Tibial artery (tissue), 4 donors: ENCODE data around the gene RAD51B.
"Not testable (repeated sequence)": the region's sequence is repeated elsewhere in the genome, so short reads cannot be mapped to it uniquely, and the experiment has no call there.

Experiments
- DNase-seq, 2 donors: peaks; one replicate each; pipeline ENCODE4 v3.0.0-alpha.2; 2019
- H3K27ac ChIP-seq, 2 donors: fragments of 200-600 bp; sonication (generic) in 1 of 2; 1 replicate in 1 of 2; 2 replicates in 1 of 2; pipeline ENCODE4 v1.5.1; 2018 to 2019; ENCODE audit warnings: mild to moderate bottlenecking in 1 of 2
- H3K27me3 ChIP-seq, 2 donors: fragments of 200-600 bp; sonication (generic) in 1 of 2; one replicate each; pipeline versions ENCODE4 v1.5.1 to v1.6.0; 2016 to 2019
- H3K36me3 ChIP-seq, 3 donors: fragments of 200-600 bp; sonication (generic) in 2 of 3; one replicate each; pipeline ENCODE4 v1.5.1; 2016 to 2019; ENCODE audit warnings: mild to moderate bottlenecking in 2 of 3
- H3K4me1 ChIP-seq, 4 donors: fragments of 200-600 bp; sonication (generic) in 2 of 4; 1 replicate in 3 of 4; 2 replicates in 1 of 4; pipeline ENCODE4 v1.5.1; 2016 to 2019
- H3K4me3 ChIP-seq, 2 donors: fragments of 200-600 bp; sonication (generic) in 1 of 2; 1 replicate in 1 of 2; 2 replicates in 1 of 2; pipeline ENCODE4 v1.5.1; 2018 to 2019; ENCODE audit warnings: mild to moderate bottlenecking in 2 of 2
- H3K9me3 ChIP-seq, 3 donors: fragments of 200-600 bp; sonication (generic) in 1 of 3; one replicate each; pipeline ENCODE4 v1.5.1; 2016 to 2019
- intact Hi-C: fragments of 100-400 bp; cut with DNase I; formaldehyde crosslinking; loops from one replicate; pipeline ENCODE4 v1.15.0; 2023; ENCODE audit warnings: low total_unique reads
- TF ChIP-seq, protein P1 (sequence below), 2 experiments: fragments of 200-600 bp in 1 of 2; fragments of 450-650 bp in 1 of 2; IDR thresholded peaks; one replicate each; pipeline ENCODE4 v1.5.1; 2017 to 2019; ENCODE audit warnings: antibody characterized with exemption in 2 of 2, mild to moderate bottlenecking in 1 of 2, moderate library complexity in 1 of 2

The RAD51B gene

DNA sequence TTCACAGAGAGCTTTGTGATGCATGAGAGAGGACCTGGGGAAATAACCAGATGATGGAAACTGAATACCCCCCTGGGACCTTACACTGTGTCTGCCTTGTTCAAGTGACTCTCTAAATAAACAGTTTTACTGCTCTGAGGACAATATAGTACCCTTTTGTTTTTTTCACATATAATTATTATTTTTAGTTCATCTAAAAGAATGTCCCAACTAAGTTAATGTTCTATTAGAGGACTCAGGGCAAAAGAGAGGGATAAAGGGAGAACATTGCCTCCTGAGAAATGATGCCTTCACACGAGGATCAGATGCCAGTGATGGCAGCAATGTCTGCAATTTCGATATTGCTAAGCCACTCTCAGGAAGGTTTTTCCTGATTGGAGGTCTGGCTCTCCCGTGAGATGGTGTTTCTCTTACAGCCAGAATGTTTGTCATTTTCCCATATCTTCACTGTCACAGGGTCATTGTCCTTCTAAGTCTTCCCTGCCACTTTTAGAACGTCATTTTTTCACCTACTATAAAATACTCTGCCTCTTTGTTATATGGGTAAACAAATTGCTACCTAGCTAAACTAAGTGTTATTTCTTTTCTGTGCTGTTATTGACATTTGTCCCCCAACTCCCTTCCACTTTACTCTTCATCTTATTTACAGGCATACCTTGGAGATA, 201.6 kb downstream of the RAD51B start:
- peaks cover 0 to 7% (median 0%) of the 10 kb centered on the region in 3 donors for H3K9me3 ChIP-seq

DNA sequence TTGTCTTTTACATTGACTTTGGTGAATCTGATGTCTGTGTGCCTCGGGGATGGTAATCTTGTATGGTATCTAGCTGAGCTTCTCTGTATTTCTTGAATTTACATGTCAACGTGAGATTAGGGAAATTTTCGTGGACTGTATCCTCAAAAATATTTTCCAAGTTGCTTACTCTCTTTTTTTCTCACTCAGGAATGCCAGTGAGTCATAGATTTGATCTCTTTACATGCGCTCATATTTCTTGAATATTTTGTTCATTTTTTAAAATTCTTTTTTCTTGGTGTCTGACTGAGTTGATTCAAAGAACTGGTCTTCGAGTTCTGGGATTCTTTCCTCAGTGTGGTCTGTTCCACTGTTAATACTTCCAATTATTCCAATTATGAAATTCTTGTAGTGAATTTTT, 207.7 kb downstream of the RAD51B start:
- no peak for DNase-seq
- no peaks in the 10 kb centered on the region for H3K36me3 ChIP-seq
- intact Hi-C loops: no loop called here
- H3K9me3 ChIP-seq: peaks cover 0 to 7% (median 0%) of the 10 kb centered on the region in 3 donors
- no peaks in the 10 kb centered on the region for H3K27me3 ChIP-seq
- TF ChIP-seq, protein P1, sequence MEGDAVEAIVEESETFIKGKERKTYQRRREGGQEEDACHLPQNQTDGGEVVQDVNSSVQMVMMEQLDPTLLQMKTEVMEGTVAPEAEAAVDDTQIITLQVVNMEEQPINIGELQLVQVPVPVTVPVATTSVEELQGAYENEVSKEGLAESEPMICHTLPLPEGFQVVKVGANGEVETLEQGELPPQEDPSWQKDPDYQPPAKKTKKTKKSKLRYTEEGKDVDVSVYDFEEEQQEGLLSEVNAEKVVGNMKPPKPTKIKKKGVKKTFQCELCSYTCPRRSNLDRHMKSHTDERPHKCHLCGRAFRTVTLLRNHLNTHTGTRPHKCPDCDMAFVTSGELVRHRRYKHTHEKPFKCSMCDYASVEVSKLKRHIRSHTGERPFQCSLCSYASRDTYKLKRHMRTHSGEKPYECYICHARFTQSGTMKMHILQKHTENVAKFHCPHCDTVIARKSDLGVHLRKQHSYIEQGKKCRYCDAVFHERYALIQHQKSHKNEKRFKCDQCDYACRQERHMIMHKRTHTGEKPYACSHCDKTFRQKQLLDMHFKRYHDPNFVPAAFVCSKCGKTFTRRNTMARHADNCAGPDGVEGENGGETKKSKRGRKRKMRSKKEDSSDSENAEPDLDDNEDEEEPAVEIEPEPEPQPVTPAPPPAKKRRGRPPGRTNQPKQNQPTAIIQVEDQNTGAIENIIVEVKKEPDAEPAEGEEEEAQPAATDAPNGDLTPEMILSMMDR (IDR thresholded peaks at IDR 0.05): no peak
- no peak overlapping the region for H3K4me3 ChIP-seq
- H3K4me1 ChIP-seq: peaks cover 0 to 9% (median 3%) of the 10 kb centered on the region in 4 donors
- H3K27ac ChIP-seq: no peak overlapping the region

More for the DNA sequence above, 201.6 kb downstream of the RAD51B start:
- Histone ChIP-seq H3K4me3 (no peak overlapping the region), H3K27ac (peak overlapping the region; percentile 11 to 31), H3K36me3 (no peaks in the 10 kb centered on the region), H3K27me3 (no peaks in the 10 kb centered on the region), H3K4me1 (peaks cover 0 to 15% (median 4%) of the 10 kb centered on the region in 4 donors)
- no peak for DNase-seq
- TF ChIP-seq, protein P1 (IDR thresholded peaks at IDR 0.05): no peak
- intact Hi-C loops: no loop called here

GRCh38 chr14:68028075-68028474, 208.5 kb downstream of the RAD51B start:
- intact Hi-C loops: no loop called here
- no peak overlapping the region for H3K27ac ChIP-seq
- TF ChIP-seq, protein P1 (IDR thresholded peaks at IDR 0.05): no peak
- no peak overlapping the region for H3K4me3 ChIP-seq
- no peak for DNase-seq
- no peaks in the 10 kb centered on the region for H3K27me3 ChIP-seq
- no peaks in the 10 kb centered on the region for H3K36me3 ChIP-seq
- peaks cover 0 to 7% (median 0%) of the 10 kb centered on the region in 3 donors for H3K9me3 ChIP-seq
- peaks cover 0 to 17% (median 5%) of the 10 kb centered on the region in 4 donors for H3K4me1 ChIP-seq

DNA sequence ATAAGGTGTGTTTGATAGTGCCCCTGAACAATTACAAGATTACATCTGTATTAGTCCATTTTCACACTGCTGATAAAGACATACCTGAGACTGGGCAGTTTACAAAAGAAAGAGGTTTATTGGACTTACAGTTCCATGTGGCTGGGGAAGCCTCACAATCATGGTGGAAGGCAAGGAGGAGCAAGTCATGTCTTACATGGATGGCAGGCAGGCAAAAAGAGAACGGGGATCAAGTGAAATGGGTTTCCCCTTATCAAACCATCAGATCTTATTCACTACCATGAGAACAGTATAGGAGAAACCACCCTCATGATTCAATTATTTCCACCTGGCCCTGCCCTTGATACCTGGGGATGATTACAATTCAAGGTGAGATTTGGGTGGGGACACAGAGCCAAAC, 211.4 kb downstream of the RAD51B start:
- H3K4me3 ChIP-seq, H3K27me3 ChIP-seq, H3K36me3 ChIP-seq, H3K9me3 ChIP-seq, H3K27ac ChIP-seq, intact Hi-C loops, DNase-seq: not testable (repeated sequence)
- H3K4me1 ChIP-seq: peaks cover 0 to 40% (median 13%) of the 10 kb centered on the region in 4 donors

DNA sequence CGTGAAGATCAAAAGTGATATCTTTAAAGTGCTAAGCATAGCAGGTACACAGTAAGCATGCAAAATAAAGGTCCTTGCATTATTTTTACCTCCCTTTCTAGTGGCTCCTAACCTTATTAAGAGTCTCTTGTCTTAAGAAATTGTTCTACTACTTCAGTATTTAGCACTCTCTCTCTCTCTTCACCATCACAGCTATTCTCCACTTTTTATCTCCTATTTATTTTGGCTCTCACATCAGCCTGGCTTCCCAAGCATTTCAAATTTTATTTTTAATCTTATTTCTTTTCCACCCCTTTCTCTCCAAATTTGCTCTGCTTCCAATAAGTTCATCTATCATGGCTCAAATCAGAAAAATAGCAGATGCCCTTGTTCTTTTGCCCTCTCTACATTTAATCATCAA, 212.6 kb downstream of the RAD51B start:
- Histone ChIP-seq H3K9me3 (no peaks in the 10 kb centered on the region), H3K4me1 (peaks cover 0 to 49% (median 13%) of the 10 kb centered on the region in 4 donors), H3K4me3 (no peak overlapping the region), H3K36me3 (no peaks in the 10 kb centered on the region), H3K27me3 (no peaks in the 10 kb centered on the region), H3K27ac (peak overlapping the region; percentile 54 to 83)
- TF ChIP-seq, protein P1 (IDR thresholded peaks at IDR 0.05): no peak
- DNase-seq: no peak
- intact Hi-C loops: no loop called here

- Histone ChIP-seq H3K4me3 (no peak overlapping the region), H3K27me3 (no peaks in the 10 kb centered on the region), H3K27ac (peak overlapping the region; percentile 54 to 83), H3K9me3 (no peaks in the 10 kb centered on the region), H3K36me3 (no peaks in the 10 kb centered on the region), H3K4me1 (peaks cover 0 to 55% (median 13%) of the 10 kb centered on the region in 4 donors)
- intact Hi-C loops: no loop called here
- no peak for DNase-seq
- TF ChIP-seq, protein P1 (IDR thresholded peaks at IDR 0.05): no peak
These were observed 213.9 kb downstream of the RAD51B start for GRCh38 chr14:68033336-68033932.
